CD1c-positive myeloid dendritic cell (primary cell): ENCODE data around the gene ARHGAP27.
A peak's percentile ranks its signal among the peaks of the same experiment; 100 is the strongest.

ENCODE experiments used
- DNase-seq: peaks from one replicate; pipeline ENCODE4 v3.0.0-alpha.2; 2016; ENCODE audit errors: extremely low spot score

The ARHGAP27 gene

DNA sequence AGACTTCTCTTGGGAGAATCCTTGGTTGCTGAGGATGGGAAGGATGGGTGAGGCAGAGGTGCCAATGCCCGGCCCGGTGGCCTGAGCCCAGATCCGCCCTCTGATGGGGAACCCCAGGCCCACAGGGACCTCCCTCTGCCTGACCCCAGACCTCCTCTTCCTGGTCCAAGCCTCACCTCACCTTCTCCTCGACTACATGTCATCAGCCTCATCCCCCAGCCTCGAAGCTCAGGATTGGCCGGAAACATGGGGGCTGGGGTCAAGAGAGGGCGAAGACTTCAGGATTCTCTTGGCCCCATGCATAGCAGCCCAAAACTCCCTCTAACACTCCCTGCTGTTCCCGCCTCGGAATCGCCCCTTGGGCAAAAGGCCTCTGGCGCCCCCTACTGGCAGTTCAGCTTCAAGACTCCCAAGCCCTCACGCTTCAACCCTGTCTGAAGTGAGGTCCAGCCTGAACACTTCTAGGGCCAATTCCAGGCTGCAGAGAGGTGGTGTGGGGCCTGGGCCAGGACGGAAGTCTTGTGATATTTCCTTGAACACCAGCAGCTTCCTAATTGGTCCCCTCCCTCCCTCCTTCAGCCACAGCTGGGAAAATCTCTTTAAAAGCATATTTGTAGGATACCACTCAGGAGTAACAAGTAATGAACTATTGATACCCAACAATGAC is 47.2 kb downstream of the ARHGAP27 start:
- DNase-seq: peak; percentile 94

DNA sequence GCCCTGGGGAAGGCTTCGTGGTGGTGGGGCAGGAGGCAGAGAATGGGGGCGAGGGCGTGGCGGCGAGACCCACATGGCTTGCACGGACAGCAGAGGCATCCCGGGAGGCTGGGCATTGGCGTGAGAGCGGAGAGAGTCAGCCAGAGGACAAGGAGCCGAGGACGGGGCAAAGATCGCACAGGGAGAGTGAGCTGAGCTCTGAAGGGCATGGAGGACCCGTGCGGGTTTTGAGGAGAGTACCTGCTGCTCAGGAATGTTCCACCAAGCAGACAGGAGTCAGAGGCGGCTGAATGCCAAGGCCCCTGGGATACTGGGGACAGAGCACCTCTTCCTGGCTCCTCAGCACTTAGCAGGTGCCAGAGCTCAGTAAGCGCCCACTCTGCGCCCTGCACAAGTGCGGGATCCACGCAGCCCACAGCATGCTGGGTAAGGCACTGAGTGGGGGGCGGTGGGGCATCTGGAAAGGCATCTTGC is 47.8 kb downstream of the ARHGAP27 start:
- no peak for DNase-seq

DNA sequence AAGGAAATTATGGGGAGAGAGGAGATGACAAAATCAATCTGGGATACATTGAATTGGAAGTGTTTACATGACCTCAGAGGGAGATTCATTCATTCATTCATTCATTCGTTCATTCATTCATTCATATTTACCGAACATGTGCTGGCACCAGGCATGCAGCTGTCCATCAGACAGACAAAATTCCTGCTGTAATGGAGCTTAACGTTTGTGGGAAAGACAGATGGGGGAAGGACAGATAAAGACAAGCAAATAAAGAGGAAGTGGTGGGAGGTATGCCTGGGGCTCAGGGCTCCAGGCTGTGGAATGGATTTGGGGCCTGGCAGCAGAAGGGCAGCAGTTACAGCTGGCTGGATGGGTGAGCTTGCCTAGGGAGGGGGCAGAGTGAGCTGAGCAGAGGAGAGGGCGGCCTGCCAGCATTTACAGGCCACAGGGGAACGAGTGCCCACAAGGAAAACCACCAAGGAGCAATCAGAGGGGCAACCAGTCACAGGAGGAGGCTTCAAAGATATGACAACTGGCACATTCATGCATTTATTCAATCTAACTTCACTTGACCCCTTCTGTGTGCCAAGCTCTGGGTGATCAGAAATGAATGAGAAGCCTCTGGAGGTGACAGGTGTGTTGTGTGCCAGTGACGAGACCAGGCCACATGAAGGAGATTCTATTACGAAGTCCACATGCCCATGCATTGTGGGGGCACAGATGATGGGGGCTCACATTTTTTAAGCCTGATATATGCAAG is 48.5 kb downstream of the ARHGAP27 start:
- DNase-seq: no peak

DNA sequence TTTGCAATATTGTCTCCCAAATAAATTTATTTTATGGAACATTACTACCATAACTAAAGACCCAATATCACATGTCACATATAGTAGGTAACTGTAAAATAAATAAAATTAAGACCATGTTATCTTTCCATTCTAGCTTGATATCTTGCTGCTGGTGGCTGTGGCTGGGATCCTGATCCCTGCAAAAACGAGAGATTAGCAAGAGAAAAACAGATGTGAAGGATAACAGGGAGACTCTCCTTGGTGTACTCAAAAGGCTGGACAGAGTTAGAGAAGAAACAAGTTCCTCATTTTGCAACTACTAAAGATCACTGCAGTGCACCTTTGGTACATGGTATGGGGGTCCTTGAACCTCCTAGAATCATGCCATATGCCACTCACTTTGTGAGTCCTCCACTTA is 49.7 kb downstream of the ARHGAP27 start:
- peak; percentile 19 for DNase-seq

DNA sequence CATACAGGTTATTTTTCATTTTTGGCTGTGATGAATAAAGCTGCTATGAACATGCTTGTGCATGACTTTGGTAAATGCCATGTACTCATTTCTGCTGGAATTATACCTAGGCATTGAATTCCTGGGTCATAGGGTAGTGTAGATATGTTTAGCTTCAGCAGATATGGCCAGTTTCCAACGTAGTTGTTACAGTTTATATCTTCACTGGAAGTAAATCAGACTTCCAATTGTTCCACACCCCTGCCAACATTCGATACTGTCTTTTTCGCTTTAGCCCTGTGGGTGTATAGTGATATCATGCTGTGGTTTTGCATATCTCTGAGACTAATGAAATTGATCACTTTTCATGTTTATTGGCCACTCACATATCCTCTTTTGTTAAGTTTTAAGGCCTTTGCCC is 50.4 kb downstream of the ARHGAP27 start:
- DNase-seq: no peak

DNA sequence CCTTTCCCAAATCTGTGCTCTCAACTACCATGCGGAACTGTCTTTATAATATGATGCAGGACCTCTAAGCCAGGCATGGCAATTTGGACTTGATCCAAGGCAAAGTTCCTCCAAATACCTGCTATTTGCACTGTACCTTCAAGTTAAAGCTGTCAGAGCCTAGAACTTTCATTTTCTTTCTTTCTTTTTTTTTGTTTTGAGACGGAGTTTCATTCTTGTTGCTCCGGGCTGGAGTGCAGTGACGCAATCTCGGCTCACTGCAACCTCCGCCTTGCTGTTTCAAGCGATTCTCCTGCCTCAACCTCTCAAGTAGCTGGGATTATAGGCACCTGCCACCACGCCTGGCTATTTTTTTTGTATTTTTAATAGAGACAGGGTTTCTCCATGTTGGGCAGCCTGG is 51.7 kb downstream of the ARHGAP27 start:
- DNase-seq: peak; percentile 11

DNA sequence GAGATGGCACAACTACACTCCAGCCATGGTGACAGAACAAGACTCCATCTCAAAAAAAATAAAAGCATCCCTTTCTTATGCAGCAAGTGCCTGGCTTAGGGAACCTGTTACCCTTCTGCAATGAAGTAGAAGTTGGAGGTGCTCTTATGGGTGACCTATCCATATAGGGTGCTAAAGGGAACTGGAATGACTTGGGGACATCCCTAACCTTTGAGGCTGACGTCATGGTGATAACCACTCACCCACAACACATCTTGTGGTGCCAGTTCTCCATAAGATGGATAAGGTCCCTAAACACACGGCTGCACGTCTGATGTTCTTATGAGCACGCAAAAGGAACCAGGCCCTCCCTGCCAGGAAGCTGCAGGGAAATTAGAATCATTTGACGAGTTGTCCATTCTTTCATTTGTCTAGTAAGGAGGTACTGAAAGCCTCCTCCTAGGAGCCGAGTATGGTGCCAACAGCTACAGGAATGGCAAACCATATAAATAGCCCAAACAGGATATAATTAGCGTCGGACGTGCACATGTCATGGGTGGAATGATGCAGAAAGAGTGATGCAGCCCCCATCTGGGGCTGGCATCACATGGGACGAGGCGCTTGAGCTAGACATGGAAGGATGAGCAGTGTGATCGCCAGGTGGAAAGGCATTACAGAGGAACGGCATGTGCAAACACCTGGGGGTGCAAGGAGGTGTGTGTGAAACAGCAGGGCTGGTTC is 52.5 kb downstream of the ARHGAP27 start:
- DNase-seq: peak; percentile 75

DNA sequence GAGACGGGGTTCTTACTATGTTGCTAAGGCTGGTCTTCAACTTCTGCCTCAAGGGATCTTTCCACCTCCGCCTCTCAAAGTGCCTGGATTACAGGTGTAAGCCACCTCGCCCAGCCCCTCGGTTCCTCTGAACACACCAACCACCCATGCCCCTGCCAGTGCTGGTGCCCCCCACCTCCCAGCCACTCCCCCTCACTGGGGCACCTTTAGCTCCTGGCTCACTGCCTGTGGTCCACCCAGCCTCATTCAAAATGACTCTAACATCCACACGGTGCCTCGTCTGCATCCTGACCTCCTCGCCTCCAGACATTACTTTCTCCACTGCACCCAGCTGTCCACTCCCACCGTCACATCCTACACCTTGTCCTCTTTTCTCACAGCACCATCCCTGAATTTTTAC is 55.3 kb downstream of the ARHGAP27 start:
- DNase-seq: no peak

DNA sequence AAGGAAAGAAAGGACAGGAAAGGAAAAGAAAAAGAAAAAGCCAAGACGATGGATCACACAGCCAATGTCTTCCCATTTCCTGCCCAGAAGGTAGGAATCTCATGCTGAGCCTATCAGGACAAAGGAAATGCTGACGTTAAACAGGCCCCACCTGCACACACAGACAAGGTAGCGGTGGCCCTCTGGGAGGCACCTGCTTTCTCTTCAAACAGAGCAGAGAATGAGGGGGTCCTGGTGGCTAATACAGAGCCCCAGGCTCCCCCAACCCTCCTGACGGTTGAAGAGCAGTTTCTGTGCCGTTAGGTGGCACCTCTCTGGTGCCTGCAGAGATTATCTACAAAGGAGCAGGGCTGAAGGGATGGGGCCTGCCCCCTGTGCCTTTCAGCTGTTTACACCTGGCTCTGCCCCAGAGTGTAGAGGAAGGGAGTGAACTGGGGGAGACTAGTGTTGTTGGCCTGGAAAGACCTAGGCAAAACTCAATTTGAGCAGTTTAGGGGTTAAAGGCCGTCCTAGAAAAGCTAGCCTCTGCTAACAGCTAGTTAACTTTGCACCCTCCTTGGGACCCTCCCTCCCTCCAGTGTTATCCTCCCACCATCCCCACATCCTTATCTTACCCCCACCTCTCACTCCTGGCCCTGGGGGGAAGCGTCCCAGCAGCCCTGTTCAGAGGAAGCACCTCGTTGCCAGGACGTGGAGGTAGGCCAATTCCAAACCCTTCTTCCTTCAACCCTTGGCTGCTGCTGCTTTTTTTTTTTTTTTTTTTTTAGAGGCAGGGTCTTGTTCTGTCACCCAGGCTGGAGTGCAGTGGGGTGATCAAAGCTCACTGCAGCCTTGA is 56.3 kb downstream of the ARHGAP27 start:
- no peak for DNase-seq

DNA sequence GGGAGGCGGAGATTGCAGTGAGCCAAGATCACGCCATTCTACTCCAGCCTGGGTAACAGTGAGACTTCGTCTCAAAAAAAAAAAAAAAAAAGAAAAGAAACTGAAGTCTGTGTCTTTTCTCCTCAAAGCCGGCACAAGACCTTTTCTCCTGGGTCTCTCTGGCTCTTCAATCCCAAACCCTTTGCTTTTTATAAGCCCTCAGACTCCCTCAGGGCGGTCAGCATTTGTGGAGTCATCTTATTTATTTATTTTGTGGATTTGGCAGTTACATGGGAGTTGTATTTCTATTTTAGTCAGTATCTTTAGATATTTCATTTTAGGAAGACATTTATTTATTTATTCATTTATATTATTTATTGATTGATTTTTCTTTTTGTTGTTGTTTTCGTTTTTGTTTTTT is 58.2 kb downstream of the ARHGAP27 start:
- no peak for DNase-seq

DNA sequence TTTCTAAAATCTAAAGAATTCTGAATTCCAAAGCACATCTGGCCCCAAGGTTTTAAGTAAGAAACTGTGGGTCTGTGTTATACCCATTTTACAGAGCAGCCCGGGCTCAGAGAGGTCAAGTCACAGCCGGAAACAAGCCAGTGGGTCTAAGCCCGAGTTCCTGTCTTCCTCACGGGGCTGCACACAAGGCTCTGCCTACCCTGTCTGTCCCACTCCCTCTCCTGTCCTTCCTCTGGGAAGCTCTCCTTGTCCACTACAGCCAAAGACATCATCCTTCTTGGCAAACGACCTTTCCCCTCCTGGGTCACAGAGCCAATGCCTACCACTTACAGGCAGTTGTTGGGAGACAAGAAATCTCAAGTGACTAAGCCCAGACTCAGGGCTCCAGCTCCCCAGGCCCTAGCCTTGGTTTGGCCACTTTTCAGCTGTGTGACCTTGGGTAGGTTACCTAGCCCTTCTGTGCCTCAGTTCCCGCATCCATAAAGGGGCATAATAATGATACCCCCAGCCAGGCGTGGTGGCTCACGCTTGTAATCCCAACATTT is 60.3 kb downstream of the ARHGAP27 start:
- no peak for DNase-seq

DNA sequence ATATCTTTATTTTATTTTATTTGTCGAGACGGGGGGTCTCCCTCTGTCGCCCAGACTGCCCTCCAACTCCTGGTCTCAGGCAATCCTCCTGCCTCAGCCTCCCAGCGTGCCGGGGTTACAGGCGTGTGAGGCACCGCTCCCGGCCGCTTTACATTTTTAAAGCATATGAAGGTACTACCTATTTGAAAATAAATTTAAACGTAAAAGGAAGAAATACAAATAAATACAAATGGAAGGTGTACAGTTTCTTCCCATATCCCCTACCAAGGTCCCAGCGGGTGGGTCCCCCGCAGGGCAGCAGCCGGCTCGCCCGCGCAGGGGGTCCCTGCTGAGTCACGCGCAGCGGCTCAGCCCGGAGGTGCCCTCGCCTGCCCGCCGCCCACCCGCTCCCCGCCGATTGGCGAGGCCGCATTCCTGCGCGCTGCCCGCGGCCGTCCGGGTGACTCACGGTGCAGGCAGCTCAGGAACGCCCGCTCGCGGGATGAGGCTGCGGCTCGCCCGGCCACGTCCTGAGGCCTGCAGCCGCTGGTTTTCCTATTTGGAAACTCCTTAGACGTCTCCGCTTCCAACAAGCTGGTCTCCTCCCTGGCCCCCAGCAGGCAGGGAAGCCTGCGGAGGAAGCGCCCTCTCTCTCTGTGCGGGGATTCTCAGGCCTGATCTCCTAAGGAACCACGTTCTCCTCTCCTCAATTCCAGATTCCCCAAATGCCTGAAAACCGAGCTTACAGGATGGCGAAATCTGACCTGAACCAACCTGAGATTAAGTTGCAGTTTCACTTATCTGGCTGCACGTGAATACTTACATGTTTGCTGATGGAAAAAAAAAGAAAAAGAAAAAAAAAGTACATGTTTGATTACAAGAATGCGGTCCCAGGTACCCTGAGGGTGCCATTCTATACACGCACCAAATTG is 61.0 kb downstream of the ARHGAP27 start:
- DNase-seq: peak; percentile 86

DNA sequence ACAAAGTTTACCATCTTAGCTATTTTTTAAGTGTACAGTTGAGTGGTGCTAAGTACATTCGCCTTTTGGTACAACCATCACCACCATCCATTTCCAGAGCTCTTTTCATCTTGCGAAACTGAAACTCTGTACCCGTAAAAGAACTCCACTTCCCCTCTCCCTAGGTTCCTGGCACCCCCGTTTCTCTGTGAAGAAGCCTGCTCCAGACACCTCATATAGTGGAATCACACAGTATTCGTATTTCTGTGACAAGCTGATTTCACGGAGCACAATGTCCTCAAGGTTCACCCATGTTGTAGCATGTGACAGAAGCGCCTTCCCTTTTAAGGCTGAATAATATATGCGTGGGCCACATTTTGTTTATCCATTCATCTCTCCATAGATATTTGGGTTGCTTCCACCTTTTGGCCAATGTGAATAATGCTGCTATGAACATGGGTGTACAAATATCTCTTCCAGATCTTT is 61.7 kb downstream of the ARHGAP27 start:
- DNase-seq: peak; percentile 58

DNA sequence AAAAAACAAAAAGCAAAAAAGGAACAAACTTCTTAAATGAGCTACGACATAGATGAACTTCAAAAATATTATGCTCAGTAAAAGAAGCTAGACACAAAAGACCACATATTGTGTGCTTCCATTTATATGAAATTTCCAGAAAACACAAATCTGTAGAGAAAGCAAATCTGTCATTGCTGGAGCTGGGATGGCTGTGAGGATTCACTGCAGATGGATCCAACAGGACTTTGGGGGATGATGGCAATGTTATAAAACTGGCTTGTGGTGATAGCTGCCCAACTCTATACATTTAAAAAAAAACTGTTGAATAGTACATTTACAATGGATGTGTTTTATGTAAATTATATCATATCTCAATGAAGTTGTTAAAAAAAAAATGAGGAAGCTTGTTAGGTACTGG is 63.2 kb downstream of the ARHGAP27 start:
- DNase-seq: no peak

DNA sequence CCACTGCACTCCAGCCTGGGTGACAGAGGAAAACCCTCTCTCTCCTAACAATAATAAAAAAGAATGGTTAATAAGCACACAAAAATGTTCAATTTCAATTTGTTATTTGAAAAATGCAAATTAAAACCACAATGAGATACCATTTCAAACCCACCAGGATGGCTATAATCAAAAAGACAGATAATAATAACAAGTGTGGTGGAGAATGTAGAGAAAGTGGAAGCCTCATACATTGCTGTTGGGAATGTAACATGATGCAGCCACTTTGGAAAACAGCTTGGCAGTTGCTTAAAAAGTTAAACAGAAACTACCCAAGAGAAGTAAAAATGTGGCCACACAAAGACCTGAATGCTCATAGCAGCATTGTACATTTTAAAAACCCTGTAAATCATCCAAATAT is 64.0 kb downstream of the ARHGAP27 start:
- DNase-seq: no peak

DNA sequence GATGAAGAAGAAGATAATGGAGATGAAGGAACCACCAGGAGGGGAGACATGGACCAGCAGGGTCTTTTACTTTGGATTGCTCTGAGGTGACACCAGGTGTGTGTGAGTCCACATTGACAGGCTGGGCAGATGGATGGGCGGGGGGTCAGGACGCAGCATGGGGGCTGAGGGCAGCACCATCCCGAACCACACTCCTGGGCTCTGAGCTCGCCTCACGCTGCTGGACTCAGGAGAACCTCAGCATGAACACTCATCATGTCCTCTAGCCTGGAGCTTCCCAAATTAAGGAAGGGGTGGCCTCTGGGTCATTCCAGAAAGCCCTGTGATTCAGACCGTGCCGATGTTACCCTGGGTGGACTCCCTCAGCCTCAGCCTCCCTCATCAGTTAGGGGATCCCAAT is 65.5 kb downstream of the ARHGAP27 start:
- DNase-seq: no peak

DNA sequence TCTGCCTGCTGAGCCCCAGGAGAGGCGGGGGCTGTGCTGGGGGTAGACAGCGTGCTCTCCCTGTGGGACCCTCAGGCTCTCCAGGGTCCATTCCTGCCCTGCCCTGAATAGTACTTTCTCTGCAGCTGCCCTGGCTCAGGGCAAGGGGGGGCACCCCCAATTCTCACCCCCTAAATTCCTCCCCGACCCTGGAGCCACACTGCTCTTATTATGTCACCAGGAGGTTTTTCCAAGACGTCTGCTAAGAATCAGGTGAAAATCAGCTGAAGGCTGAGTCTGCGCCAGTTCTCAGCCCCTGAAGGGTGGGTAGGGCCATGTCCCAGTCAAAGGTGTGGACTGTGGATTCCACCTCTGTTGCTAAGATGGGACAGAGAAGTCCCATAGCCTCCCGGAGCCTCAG is 66.0 kb downstream of the ARHGAP27 start:
- no peak for DNase-seq

DNA sequence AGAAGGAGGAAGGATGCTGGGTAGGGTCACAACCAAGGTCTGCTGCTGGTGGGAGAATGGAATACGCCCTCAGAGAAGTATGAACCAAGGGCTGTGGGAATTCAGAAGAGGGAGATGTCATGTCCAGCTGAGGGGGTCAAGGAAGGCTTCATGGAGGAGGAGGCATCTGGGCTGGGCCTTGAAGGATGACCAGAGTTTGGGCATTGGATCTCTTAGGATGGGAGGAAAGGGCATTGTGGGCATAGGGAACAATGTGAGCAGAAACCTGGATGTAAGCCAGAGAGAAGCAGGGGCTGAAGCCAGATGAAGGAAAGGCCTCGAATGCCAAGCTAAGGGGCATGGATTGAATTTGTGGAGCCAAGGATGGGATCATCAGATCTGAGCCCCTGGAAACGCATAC is 66.6 kb downstream of the ARHGAP27 start:
- no peak for DNase-seq

DNA sequence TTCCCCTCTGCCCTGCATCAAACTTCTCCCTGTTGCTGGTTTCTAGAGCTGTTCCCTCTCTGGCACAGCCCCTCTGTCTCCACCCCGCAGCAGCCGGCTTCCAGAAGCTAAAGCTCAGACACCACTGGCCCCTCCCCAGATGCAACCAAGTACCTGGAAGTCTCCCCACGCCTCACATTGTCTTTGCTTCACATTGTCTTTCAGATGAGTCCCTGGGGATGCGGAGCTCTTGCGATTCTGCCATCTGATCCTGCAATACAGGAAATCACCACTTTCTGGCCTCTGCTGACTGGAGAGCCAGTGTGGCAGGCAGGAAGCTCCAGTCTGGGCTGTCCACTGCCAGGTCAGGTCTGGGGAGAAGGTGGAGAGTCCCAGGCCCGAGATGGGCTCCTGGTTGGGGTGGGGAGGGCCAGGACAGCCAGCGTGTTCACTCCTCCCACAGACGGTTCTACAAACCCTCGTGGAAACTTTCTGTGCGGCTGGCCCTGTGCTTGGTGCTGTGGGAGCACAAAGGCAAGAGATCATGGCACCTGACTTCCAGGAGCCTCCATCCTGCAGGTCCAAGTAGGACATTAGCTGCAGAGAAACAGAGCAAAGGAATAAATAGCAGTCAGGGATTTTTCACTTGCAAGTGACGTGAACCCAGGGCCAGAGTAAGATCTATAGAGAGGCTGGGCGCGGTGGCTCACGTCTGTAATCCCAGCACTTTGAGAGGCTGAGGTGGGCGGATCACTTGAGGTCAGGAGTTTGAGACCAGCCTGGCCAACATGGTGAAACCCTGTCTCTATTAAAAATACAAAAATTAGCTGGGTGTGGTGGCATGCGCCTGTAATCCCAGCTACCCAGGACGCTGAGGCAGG is 67.9 kb downstream of the ARHGAP27 start:
- no peak for DNase-seq
